HepG2 (cell line): ENCODE measurements around the gene ENGASE. TPM values are rescaled to one million over a fixed set of nuclear protein-coding genes. Genes with fewer than 3 reads are reported as not detected.

Experiments
- DMTF1 ChIP-seq: sonication (generic); formaldehyde crosslinking; IDR thresholded peaks from 2 replicates; pipeline ENCODE4 v1.4.0; 2020; ENCODE audit warnings: mild to moderate bottlenecking, missing genetic modification reagents
- E2F1 ChIP-seq: sonication (generic); formaldehyde crosslinking; IDR thresholded peaks from 2 replicates; pipeline ENCODE4 v1.5.0; 2020; ENCODE audit warnings: missing genetic modification reagents
- KDM5B ChIP-seq: sonication (generic); formaldehyde crosslinking; IDR thresholded peaks from 2 replicates; pipeline ENCODE4 v1.4.0; 2020; ENCODE audit warnings: missing genetic modification reagents, mild to moderate bottlenecking, borderline replicate concordance
- PITX1 ChIP-seq: sonication (generic); formaldehyde crosslinking; IDR thresholded peaks from 2 replicates; pipeline ENCODE4 v1.5.1; 2020; ENCODE audit warnings: mild to moderate bottlenecking, missing genetic modification reagents
- PRDM15 ChIP-seq: sonication (generic); formaldehyde crosslinking; IDR thresholded peaks from 2 replicates; pipeline ENCODE4 v1.4.0; 2020; ENCODE audit warnings: missing genetic modification reagents
- ZBTB3 ChIP-seq: sonication (generic); formaldehyde crosslinking; IDR thresholded peaks from 2 replicates; pipeline ENCODE4 v1.4.0; 2020; ENCODE audit warnings: low read depth, mild to moderate bottlenecking, moderate library complexity, missing genetic modification reagents, borderline replicate concordance
- ZNF556 ChIP-seq: sonication (generic); formaldehyde crosslinking; IDR thresholded peaks from 2 replicates; pipeline ENCODE4 v1.4.0; 2020; ENCODE audit warnings: mild to moderate bottlenecking, missing genetic modification reagents, borderline replicate concordance
- polyA plus RNA-seq, 8 experiments: library from polyadenylated mRNA; depleted of rRNA in 3 of 8; stranded (reverse) in 7 of 8; unstranded in 1 of 8; fragments of >200 nt; fragmentation: Illumina TruSeq in 4 of 8; extraction: Trizol in 4 of 8; gene quantifications; 2 replicates each; pipeline versions ENCODE4 v1.2.1 to v1.2.3, GENCODE V29; 2011 to 2016; ENCODE audit warnings: low read depth in 4 of 8, missing spikeins in 1 of 8, mixed read lengths in 1 of 8; ENCODE audit not compliant: insufficient read depth in 1 of 8
- total RNA-seq, 5 experiments: library from RNA; depleted of rRNA; stranded (reverse); fragments of >200 nt; fragmentation: Illumina TruSeq; extraction: Trizol; gene quantifications; 2 replicates each; pipeline ENCODE4 v1.2.3, GENCODE V29; 2016; ENCODE audit warnings: low read depth in 1 of 5

The ENGASE gene
- total and polyA plus RNA-seq, 2 of the 13 experiments (the other 11 are each of a cell fraction or from before 2014, with no cell fraction given) = 10.6 to 18.1 TPM

- no peak for TF ChIP-seq ZNF556 (CRISPR knock-in tag)
- TF ChIP-seq ZBTB3 (CRISPR knock-in tag) = no peak
- no peak for TF ChIP-seq PITX1
- TF ChIP-seq DMTF1 (CRISPR knock-in tag) = no peak
- TF ChIP-seq PRDM15 (CRISPR knock-in tag) = no peak
- TF ChIP-seq KDM5B (CRISPR knock-in tag) = no peak
- no peak for TF ChIP-seq E2F1 (CRISPR knock-in tag)
- TF ChIP-seq, all 625 proteins: peak for 0
Observed at GRCh38 chr17:79075861-79076406, 1.3 kb downstream of the ENGASE start (continued).
